ENCODE measurements around the gene RPEL1.
A peak's percentile ranks its signal among the peaks of the same experiment; 100 is the strongest.

RPEL1 gene

GRCh38 chr10:103282961-103283360 lies 37.3 kb downstream of the RPEL1 start:
- DNase-seq = no peak

- DNase-seq = peak; percentile 19
Observed at GRCh38 chr10:103284170-103284569, 38.5 kb downstream of the RPEL1 start.

- DNase-seq = no peak
Observed at GRCh38 chr10:103287992-103288391, 42.3 kb downstream of the RPEL1 start.

DNA sequence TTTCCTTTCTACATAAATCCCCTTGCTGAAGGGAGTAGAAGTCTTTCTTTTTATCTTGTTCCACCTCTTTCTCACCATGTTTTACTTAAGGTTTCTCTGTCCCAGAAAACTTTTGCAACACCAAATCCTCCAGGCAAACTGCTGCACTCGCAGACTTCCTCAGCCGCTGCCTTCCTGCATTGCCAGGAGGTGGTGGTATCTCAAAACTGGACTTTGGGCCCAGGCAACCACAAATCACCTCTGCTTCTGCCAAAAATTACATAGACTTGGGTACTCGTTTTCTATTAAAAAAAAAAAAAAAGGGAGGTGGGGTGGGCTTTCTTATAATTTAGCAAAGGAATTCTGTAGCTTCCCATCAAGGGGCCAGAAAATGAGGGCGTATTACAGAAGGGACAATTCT lies 45.9 kb downstream of the RPEL1 start:
- DNase-seq = no peak

- no peak for DNase-seq
Observed at GRCh38 chr10:103295374-103296015, 49.8 kb downstream of the RPEL1 start.

Measured in T1000 (cell line).